GM12864 (cell line): Measurements from ENCODE around the gene METTL18.
A peak's percentile ranks its signal among the peaks of the same experiment; 100 is the strongest.
"Not testable (repeated sequence)": the region's sequence is repeated elsewhere in the genome, so short reads cannot be mapped to it uniquely, and the experiment has no call there.

Source experiments
- DNase-seq: peaks from one replicate; pipeline ENCODE4 v3.0.0-alpha.2; 2011; ENCODE audit warnings: low read depth
- H3K4me3 ChIP-seq: 2 replicates; pipeline ENCODE4 v1.5.1; 2011; ENCODE audit warnings: mild to moderate bottlenecking, low read depth, low read length, control low read depth
- CTCF ChIP-seq: IDR thresholded peaks from 2 replicates; pipeline ENCODE4 v1.5.1; 2011; ENCODE audit warnings: low read depth, mild to moderate bottlenecking, moderate library complexity, low read length, control low read depth, inconsistent platforms; ENCODE audit errors: missing control alignments

The METTL18 gene

GRCh38 chr1:169824153-169824552 lies 29.4 kb upstream of the METTL18 start:
- no peak overlapping the region for H3K4me3 ChIP-seq
- DNase-seq: no peak
- TF ChIP-seq CTCF: no peak

GRCh38 chr1:169821500-169821899 lies 26.8 kb upstream of the METTL18 start:
- H3K4me3 ChIP-seq: no peak overlapping the region
- no peak for TF ChIP-seq CTCF
- no peak for DNase-seq

GRCh38 chr1:169816617-169817016 lies 21.9 kb upstream of the METTL18 start:
- DNase-seq: no peak
- no peak overlapping the region for H3K4me3 ChIP-seq
- no peak for TF ChIP-seq CTCF

GRCh38 chr1:169814265-169814664 lies 19.6 kb upstream of the METTL18 start:
- no peak for TF ChIP-seq CTCF
- no peak for DNase-seq
- H3K4me3 ChIP-seq: no peak overlapping the region

- no peak for DNase-seq
- no peak for TF ChIP-seq CTCF
- no peak overlapping the region for H3K4me3 ChIP-seq
These were observed 17.4 kb upstream of the METTL18 start for GRCh38 chr1:169812131-169812530.

GRCh38 chr1:169811418-169812035 lies 16.8 kb upstream of the METTL18 start:
- not testable (repeated sequence) for DNase-seq, H3K4me3 ChIP-seq

- no peak for DNase-seq
- TF ChIP-seq CTCF: peak; percentile 41
- no peak overlapping the region for H3K4me3 ChIP-seq
These were observed 14.8 kb upstream of the METTL18 start for GRCh38 chr1:169809370-169810095.
